Activated B cell treated with CpG ODN at 0.5 μM for 24 hours (primary cell): ENCODE measurements around the gene TTC17. TPM values are rescaled to one million over a fixed set of nuclear protein-coding genes. Genes with fewer than 3 reads are reported as not detected.
"Not testable (repeated sequence)": the region's sequence is repeated elsewhere in the genome, so short reads cannot be mapped to it uniquely, and the experiment has no call there.

Source experiments
- ATAC-seq: fragments of 200-7000 bp; cut with Tn5 transposase; one replicate; pipeline ENCODE4 v1.10.0; 2021; ENCODE audit warnings: low read depth, mild to moderate bottlenecking, moderate library complexity
- CTCF ChIA-PET: fragments of 350-600 bp; sonication (Branson Sonifier 250); formaldehyde crosslinking; loops from one replicate; lab custom pipeline; 2021; ENCODE audit warnings: antibody characterized with exemption; lab: Charles Lee
- POLR2A ChIA-PET: fragments of 350-600 bp; sonication (Branson Sonifier 250); formaldehyde crosslinking; loops from one replicate; lab custom pipeline; 2021; ENCODE audit warnings: antibody characterized with exemption; lab: Charles Lee
- DNase-seq: peaks from one replicate; pipeline ENCODE4 v3.0.0; 2022
- H3K27ac Mint-ChIP-seq: one replicate; pipeline ENCODE4 v1.8.0; 2020; ENCODE audit warnings: mixed read lengths
- H3K27me3 Mint-ChIP-seq: one replicate; pipeline ENCODE4 v1.8.0; 2021; ENCODE audit warnings: mixed read lengths
- H3K36me3 Mint-ChIP-seq: one replicate; pipeline ENCODE4 v1.8.0; 2021; ENCODE audit warnings: low read depth, mixed read lengths
- H3K4me1 Mint-ChIP-seq: one replicate; pipeline ENCODE4 v1.8.0; 2021; ENCODE audit warnings: mixed read lengths
- H3K4me3 Mint-ChIP-seq: one replicate; pipeline ENCODE4 v1.8.0; 2020; ENCODE audit warnings: mild to moderate bottlenecking, mixed read lengths
- H3K9me3 Mint-ChIP-seq: one replicate; pipeline ENCODE4 v1.8.0; 2020; ENCODE audit warnings: mixed read lengths
- CTCF ChIP-seq: fragments of 200-600 bp; IDR thresholded peaks from one replicate; pipeline ENCODE4 v1.8.0; 2022; ENCODE audit warnings: antibody characterized with exemption, mild to moderate bottlenecking
- intact Hi-C: fragments of 100-400 bp; cut with micrococcal nuclease; formaldehyde crosslinking; loops from one replicate; pipeline ENCODE4 v1.15.1; 2024
- total RNA-seq: library from RNA; stranded (reverse); gene quantifications from 2 replicates; pipeline ENCODE4 v1.2.3, GENCODE V29; 2022

Gene TTC17
- total RNA-seq, 1 donor from 2014 or later = 127 TPM

DNA sequence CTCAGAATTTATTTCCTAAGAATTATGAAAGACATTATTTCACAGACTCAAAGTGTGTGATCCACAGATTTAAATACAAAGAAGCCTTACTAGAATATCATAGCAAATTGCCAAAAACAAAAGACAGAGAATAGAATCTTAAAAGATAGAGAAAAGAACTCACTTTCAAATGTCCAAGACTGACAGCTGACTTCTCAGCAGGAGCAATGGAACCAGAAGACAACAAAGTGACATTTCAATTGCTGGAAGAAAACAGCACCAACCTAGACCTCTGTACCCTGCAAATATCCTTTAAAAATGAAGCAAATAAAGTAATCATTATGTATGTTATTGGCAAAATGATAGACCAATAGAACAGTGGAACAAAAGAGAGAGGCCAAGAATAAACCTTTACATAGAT lies 109.2 kb downstream of the TTC17 start:
- no peak for TF ChIP-seq CTCF
- Mint-ChIP-seq H3K27me3 (no peaks in the 10 kb centered on the region), H3K4me1 (no peaks in the 10 kb centered on the region), H3K36me3 (peaks cover 52% of the 10 kb centered on the region), H3K9me3 (peaks cover 42% of the 10 kb centered on the region), H3K27ac (no peak overlapping the region), H3K4me3 (no peak overlapping the region)
- DNase-seq (no peak), ATAC-seq (no peak)
- POLR2A ChIA-PET = no interaction called here
- CTCF ChIA-PET = no interaction called here
- intact Hi-C loops = no loop called here

DNA sequence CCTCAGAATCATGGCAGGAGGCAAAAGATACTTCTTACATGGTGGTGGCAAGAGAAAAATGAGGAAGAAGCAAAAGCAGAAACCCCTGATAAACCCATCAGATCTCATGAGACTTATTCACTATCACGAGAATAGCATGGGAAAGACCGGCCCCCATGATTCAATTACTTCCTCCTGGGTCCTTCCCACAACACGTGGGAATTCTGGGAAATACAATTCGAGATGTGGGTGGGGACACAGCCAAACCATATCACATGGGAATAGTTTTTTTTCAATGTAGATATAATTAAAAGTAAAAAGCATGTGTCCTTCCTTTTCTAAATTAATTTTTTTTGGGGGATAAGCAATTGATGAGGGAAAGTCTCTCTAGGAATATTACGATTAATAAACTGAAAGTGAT lies 118.8 kb downstream of the TTC17 start:
- intact Hi-C loops, H3K27ac Mint-ChIP-seq, H3K4me1 Mint-ChIP-seq, ATAC-seq, DNase-seq, H3K4me3 Mint-ChIP-seq, POLR2A ChIA-PET, H3K27me3 Mint-ChIP-seq, CTCF ChIA-PET: not testable (repeated sequence)
- H3K9me3 Mint-ChIP-seq = peaks cover 31% of the 10 kb centered on the region
- H3K36me3 Mint-ChIP-seq = peaks cover 31% of the 10 kb centered on the region

DNA sequence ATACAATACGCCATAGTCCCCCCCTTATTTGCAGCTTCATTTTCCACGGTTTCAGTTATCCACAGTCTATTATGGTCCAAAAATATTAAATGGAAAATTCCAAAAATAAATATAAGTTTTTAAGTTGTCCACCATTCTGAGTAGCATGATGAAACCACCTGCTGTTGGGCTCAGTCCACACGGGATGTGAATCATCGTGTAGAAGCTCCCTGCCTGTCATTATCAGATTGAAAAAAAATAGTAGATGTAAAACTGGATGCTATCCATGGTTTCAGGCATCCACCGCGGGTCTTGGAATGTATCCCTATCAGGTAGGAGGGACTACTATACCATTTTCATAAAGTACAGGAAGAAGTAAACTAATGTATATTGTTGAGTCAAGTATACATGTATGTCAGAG lies 127.4 kb downstream of the TTC17 start:
- CTCF ChIA-PET = no interaction called here
- DNase-seq = no peak
- no peak for TF ChIP-seq CTCF
- H3K36me3 Mint-ChIP-seq = peaks cover 49% of the 10 kb centered on the region
- no peak for ATAC-seq
- H3K9me3 Mint-ChIP-seq = peaks cover 6% of the 10 kb centered on the region
- POLR2A ChIA-PET = no interaction called here
- H3K27me3 Mint-ChIP-seq = no peaks in the 10 kb centered on the region
- intact Hi-C loops = no loop called here
- no peak overlapping the region for H3K4me3 Mint-ChIP-seq
- H3K27ac Mint-ChIP-seq = no peak overlapping the region
- no peaks in the 10 kb centered on the region for H3K4me1 Mint-ChIP-seq

- H3K4me3 Mint-ChIP-seq = no peak overlapping the region
- CTCF ChIA-PET = no interaction called here
- no peak for TF ChIP-seq CTCF
- H3K9me3 Mint-ChIP-seq = no peaks in the 10 kb centered on the region
- POLR2A ChIA-PET = no interaction called here
- intact Hi-C loops = no loop called here
- no peaks in the 10 kb centered on the region for H3K27me3 Mint-ChIP-seq
- H3K27ac Mint-ChIP-seq = no peak overlapping the region
- peaks cover 68% of the 10 kb centered on the region for H3K36me3 Mint-ChIP-seq
- ATAC-seq = no peak
- DNase-seq = no peak
- no peaks in the 10 kb centered on the region for H3K4me1 Mint-ChIP-seq
These were observed 131.2 kb downstream of the TTC17 start for GRCh38 chr11:43489869-43490465.

DNA sequence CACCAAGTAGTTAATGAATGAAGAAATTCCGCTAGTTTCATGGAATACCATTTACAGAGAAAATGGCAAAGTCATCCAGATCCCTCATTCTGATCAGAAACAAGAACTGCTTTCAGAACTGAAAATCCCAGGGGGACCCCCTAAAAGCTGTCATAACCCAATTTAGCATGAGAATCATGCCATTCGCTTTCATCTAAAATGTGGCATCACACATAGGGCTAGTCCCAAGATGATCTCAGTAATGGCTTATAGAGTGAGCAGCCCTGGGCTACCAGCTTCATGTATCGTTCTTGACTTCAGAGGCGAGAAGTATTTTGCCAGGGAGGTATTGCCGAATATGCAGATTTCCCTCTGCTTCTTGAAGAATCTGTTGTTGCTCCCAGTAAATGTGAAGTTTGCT lies 134.0 kb downstream of the TTC17 start:
- Mint-ChIP-seq H3K4me1 (no peaks in the 10 kb centered on the region), H3K4me3 (no peak overlapping the region), H3K36me3 (peaks cover 66% of the 10 kb centered on the region), H3K9me3 (no peaks in the 10 kb centered on the region), H3K27ac (no peak overlapping the region), H3K27me3 (no peaks in the 10 kb centered on the region)
- no peak for DNase-seq
- intact Hi-C loops = no loop called here
- no peak for ATAC-seq
- CTCF ChIA-PET = no interaction called here
- TF ChIP-seq CTCF = no peak
- POLR2A ChIA-PET = no interaction called here

DNA sequence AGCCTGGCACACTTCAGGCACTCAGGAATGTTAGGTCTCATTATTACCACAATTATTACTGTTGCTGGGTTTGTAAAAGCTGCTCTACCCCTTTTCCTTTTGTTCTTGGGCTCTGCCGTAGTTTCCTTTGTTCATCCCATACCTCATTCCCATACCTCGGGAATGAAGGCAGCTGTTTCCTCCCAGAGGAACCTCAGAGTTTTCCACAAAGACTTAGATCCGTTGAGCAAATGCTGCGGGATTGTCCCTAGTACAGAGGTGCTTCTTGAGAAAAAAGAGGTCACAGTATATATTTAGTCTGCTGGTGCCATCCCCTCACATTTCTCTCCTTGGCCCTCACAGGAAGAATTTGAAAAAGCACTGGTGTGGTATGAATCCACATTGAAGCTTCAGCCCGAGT lies 134.7 kb downstream of the TTC17 start:
- Mint-ChIP-seq H3K36me3 (peaks cover 64% of the 10 kb centered on the region), H3K27me3 (no peaks in the 10 kb centered on the region), H3K27ac (no peak overlapping the region), H3K4me1 (no peaks in the 10 kb centered on the region), H3K9me3 (no peaks in the 10 kb centered on the region), H3K4me3 (no peak overlapping the region)
- no peak for TF ChIP-seq CTCF
- DNase-seq = no peak
- ATAC-seq = no peak
- ChIA-PET POLR2A (no interaction called here), CTCF (no interaction called here)
- intact Hi-C loops = no loop called here
